Stomach (tissue), 9 donors: Measurements from ENCODE around the gene ZBTB37. TPM values are rescaled to one million over a fixed set of nuclear protein-coding genes. Genes with fewer than 3 reads are reported as not detected.

Experiments used
- DNase-seq, 2 donors: peaks; one replicate each; pipeline versions ENCODE4 v3.0.0 to v3.0.0-alpha.2; 2013 to 2019
- H3K27ac ChIP-seq, 5 donors: fragments of 200-600 bp in 4 of 5; sonication (generic) in 4 of 5; one replicate each; pipeline ENCODE4 v1.5.1; 2013 to 2019; ENCODE audit warnings: mild to moderate bottlenecking in 1 of 5, moderate library complexity in 1 of 5
- H3K27me3 ChIP-seq, 3 donors: fragments of 200-600 bp; sonication (generic); one replicate each; pipeline ENCODE4 v1.5.1; 2017 to 2019; ENCODE audit warnings: mixed run types in 1 of 3
- H3K36me3 ChIP-seq, 4 donors: fragments of 200-600 bp; sonication (generic); 1 replicate in 3 of 4; 2 replicates in 1 of 4; pipeline ENCODE4 v1.5.1; 2016 to 2019
- H3K4me1 ChIP-seq, 4 donors: fragments of 200-600 bp; sonication (generic); one replicate each; pipeline ENCODE4 v1.5.1; 2016 to 2019
- H3K4me3 ChIP-seq, 4 donors: fragments of 200-600 bp; sonication (generic) in 3 of 4; one replicate each; pipeline ENCODE4 v1.5.1; 2016 to 2019; ENCODE audit warnings: mild to moderate bottlenecking in 1 of 4
- H3K9me3 ChIP-seq, 4 donors: fragments of 200-600 bp; sonication (generic); one replicate each; pipeline ENCODE4 v1.5.1; 2016 to 2019
- CTCF ChIP-seq, 7 experiments: fragments of 450-650 bp in 4 of 7; fragments of 200-600 bp in 3 of 7; sonication (generic) in 3 of 7; IDR thresholded peaks; one replicate each; pipeline ENCODE4 v1.5.1; 2016 to 2019; ENCODE audit warnings: antibody characterized with exemption in 7 of 7, control low read depth in 2 of 7, mild to moderate bottlenecking in 1 of 7
- EP300 ChIP-seq: sonication (generic); formaldehyde crosslinking; IDR thresholded peaks from one replicate; pipeline ENCODE4 v1.6.1; 2017; ENCODE audit warnings: antibody characterized with exemption
- POLR2A ChIP-seq, 4 donors: fragments of 450-650 bp; IDR thresholded peaks; one replicate each; pipeline ENCODE4 v1.6.1; 2016; ENCODE audit warnings: antibody characterized with exemption in 4 of 4, control low read depth in 2 of 4, mild to moderate bottlenecking in 1 of 4, moderate library complexity in 1 of 4
- POLR2AphosphoS5 ChIP-seq, 3 donors: sonication (generic); formaldehyde crosslinking; IDR thresholded peaks; one replicate each; pipeline ENCODE4 v1.6.1; 2016; ENCODE audit warnings: antibody characterized with exemption in 3 of 3
- WGBS, 5 donors: extraction: QIAGEN DNeasy Blood & Tissue Kit in 3 of 5; methylation state at CpG; one replicate each; pipeline versions ENCODE4 v1.1.5 to v1.1.7; 2013 to 2018; 5-methylcytosine and 5-hydroxymethylcytosine counted together
- intact Hi-C: fragments of 100-400 bp; cut with DNase I; formaldehyde crosslinking; loops from one replicate; pipeline ENCODE4 v1.15.1; 2023; ENCODE audit warnings: low total_unique reads
- polyA plus RNA-seq, 3 donors: library from polyadenylated mRNA; stranded (reverse); fragments of 200-250 nt; gene quantifications; one replicate each; pipeline ENCODE4 v1.2.3, GENCODE V29; 2013
- total RNA-seq, 5 donors: library from RNA; depleted of rRNA; stranded (reverse); fragments of >200 nt; gene quantifications; one replicate each; pipeline versions ENCODE4 v1.1.0 to v1.2.3, GENCODE V29; 2014 to 2016
- donor health status: healthy with polysubstance abuse.
- donor health status: Bipolar disorder and iron deficiency.
- donor health status: healthy.

ZBTB37 gene
- total and polyA plus RNA-seq, 8 donors, result 0.29 to 62.9 (median 5.6) TPM

DNA sequence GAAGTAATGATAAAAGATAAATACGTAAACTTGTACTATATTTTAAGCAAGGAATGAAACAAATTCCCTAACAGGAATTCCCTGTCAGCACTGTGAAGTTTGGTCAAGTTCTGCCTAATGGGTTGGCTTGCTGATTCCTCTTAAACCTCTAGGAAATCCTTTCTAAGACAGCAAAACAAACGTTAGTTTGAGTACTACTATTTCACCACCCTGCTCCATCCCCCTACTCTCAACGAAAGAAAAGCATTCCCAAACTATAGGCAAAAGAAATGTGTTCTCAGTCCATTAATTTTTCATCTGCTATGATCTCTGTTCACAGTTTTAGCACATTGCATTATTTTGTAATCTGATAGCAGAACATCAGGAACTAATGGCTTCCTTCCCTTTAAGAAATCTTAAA lies 32.8 kb downstream of the ZBTB37 start:
- no peak for DNase-seq
- peaks cover 0 to 47% (median 22%) of the 10 kb centered on the region in 4 donors for H3K4me1 ChIP-seq
- no peaks in the 10 kb centered on the region for H3K27me3 ChIP-seq
- TF ChIP-seq POLR2AphosphoS5 (IDR thresholded peaks at IDR 0.05), result no peak
- no peak for TF ChIP-seq POLR2A (IDR thresholded peaks at IDR 0.05)
- TF ChIP-seq CTCF (IDR thresholded peaks at IDR 0.05), result no peak
- TF ChIP-seq EP300, result no peak
- no peaks in the 10 kb centered on the region for H3K9me3 ChIP-seq
- no peak overlapping the region for H3K4me3 ChIP-seq
- intact Hi-C loops, result no loop called here
- no peak overlapping the region for H3K27ac ChIP-seq
- no peaks in the 10 kb centered on the region for H3K36me3 ChIP-seq
- 46 to 63% (median 56%) methylated on average over 3 of the region's 3 CpGs for WGBS, 5 donors

GRCh38 chr1:173903827-173904531 lies 35.8 kb downstream of the ZBTB37 start:
- DNase-seq, result no peak
- H3K4me3 ChIP-seq, result no peak overlapping the region
- no peaks in the 10 kb centered on the region for H3K36me3 ChIP-seq
- H3K9me3 ChIP-seq, result no peaks in the 10 kb centered on the region
- peak overlapping the region in 3 of 5 donors; percentile 12 to 39 (median 13) for H3K27ac ChIP-seq
- intact Hi-C loops, result no loop called here
- 32 to 59% (median 37%) methylated on average over 6 of the region's 6 CpGs for WGBS, 5 donors
- TF ChIP-seq CTCF (IDR thresholded peaks at IDR 0.05) (no peak), POLR2A (IDR thresholded peaks at IDR 0.05) (no peak), POLR2AphosphoS5 (IDR thresholded peaks at IDR 0.05) (no peak), EP300 (no peak)
- peaks cover 0 to 27% (median 13%) of the 10 kb centered on the region in 4 donors for H3K4me1 ChIP-seq
- H3K27me3 ChIP-seq, result no peaks in the 10 kb centered on the region

DNA sequence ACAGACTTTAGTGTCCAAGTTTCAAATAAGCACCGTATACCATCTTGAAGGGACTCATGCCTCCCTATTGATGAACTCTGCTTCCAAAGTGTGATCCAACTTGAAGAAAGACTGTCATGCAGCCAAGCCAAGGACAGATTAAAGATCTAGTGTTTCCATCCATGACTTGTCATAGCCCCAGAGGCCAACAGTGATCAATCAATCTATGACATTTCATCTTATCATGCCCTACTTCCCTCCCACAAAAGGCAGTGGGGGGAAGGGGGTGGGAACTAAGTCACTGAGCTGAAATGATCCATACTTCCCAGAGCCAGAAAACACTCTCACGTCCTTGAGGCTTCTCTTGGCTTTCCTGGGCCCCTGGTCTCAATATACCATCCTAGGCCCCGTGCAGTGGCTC lies 44.9 kb downstream of the ZBTB37 start:
- Histone ChIP-seq H3K27me3 (no peaks in the 10 kb centered on the region), H3K4me3 (no peak overlapping the region), H3K36me3 (no peaks in the 10 kb centered on the region), H3K4me1 (no peaks in the 10 kb centered on the region), H3K9me3 (no peaks in the 10 kb centered on the region), H3K27ac (no peak overlapping the region)
- TF ChIP-seq CTCF (IDR thresholded peaks at IDR 0.05), result no peak
- no peak for TF ChIP-seq EP300
- no peak for TF ChIP-seq POLR2A (IDR thresholded peaks at IDR 0.05)
- no peak for TF ChIP-seq POLR2AphosphoS5 (IDR thresholded peaks at IDR 0.05)
- WGBS, 5 donors, result 92 to 100% (median 95%) methylated on average over 3 of the region's 3 CpGs
- no peak for DNase-seq
- intact Hi-C loops, result no loop called here

DNA sequence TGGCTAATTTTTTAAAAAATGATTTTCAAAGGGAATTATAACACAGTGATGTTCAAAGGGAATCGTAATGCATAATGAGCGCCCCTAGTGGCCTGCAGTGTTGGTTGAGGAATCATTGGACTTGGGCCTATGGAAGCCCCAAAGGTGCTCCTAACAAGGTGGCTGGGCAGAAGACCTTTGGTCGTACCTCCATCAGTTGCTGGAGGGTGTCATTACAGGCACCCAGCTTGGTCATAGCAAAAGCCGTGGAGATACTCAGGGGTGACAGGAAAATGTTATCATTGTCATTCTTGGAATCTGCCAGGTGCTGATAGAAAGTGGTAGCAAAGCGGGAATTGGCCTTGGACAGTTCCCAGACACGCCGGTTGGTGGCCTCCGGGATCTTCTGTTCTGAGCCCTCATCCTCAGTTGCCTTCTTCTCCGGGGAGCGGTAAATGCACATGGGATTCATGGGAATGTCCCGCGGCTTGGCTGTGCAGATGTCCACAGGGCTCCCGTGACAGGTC lies 46.2 kb downstream of the ZBTB37 start:
- H3K4me3 ChIP-seq, result no peak overlapping the region
- peak; percentile 37 to 38 for DNase-seq
- TF ChIP-seq POLR2AphosphoS5 (IDR thresholded peaks at IDR 0.05), result no peak
- peak in 4 of 7 experiments; percentile 4 to 44 (median 28) for TF ChIP-seq CTCF (IDR thresholded peaks at IDR 0.05)
- no peak for TF ChIP-seq EP300
- no peak for TF ChIP-seq POLR2A (IDR thresholded peaks at IDR 0.05)
- H3K4me1 ChIP-seq, result no peaks in the 10 kb centered on the region
- H3K9me3 ChIP-seq, result no peaks in the 10 kb centered on the region
- H3K36me3 ChIP-seq, result no peaks in the 10 kb centered on the region
- H3K27ac ChIP-seq, result no peak overlapping the region
- intact Hi-C loops, result no loop called here
- no peaks in the 10 kb centered on the region for H3K27me3 ChIP-seq
- WGBS, 5 donors, result 84 to 88% (median 87%) methylated on average over 13 of the region's 13 CpGs
